Smooth muscle cell of the brain vasculature (primary cell): ENCODE results near the gene MAPK9.

Experiments
- DNase-seq: peaks from one replicate; pipeline ENCODE4 v3.0.0-alpha.2; 2012; ENCODE audit warnings: low read depth, low spot score

MAPK9 gene

GRCh38 chr5:180291943-180292831 lies at the start of gene MAPK9:
Gene MAPK9, minus strand, starts transcription at chr5:180292083. Its CDS starts 11,522 bp downstream, at chr5:180280561.
- DNase-seq: peak; percentile 29

DNA sequence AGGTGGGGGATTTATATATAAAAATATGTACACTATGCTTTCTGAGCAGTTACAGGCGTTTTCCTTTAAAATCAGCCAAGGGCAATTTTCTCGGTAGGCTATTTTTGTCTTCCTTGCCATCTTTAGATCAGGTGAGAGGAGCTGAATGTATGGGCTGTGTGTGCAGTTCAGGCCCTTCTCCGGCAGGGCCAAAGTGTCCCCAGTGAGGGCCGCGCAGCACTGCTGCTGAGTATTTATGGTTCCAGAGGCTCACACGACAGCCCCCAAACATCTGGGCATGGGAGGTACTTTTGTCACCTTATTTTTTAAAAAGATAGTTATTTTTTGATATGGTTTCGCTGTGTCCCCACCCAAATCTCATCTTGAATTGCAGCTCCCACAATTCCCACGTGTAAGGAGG lies 49.7 kb upstream of the MAPK9 start:
- no peak for DNase-seq

- no peak for DNase-seq
Measured at GRCh38 chr5:180340856-180341255, 49.0 kb upstream of the MAPK9 start.

DNA sequence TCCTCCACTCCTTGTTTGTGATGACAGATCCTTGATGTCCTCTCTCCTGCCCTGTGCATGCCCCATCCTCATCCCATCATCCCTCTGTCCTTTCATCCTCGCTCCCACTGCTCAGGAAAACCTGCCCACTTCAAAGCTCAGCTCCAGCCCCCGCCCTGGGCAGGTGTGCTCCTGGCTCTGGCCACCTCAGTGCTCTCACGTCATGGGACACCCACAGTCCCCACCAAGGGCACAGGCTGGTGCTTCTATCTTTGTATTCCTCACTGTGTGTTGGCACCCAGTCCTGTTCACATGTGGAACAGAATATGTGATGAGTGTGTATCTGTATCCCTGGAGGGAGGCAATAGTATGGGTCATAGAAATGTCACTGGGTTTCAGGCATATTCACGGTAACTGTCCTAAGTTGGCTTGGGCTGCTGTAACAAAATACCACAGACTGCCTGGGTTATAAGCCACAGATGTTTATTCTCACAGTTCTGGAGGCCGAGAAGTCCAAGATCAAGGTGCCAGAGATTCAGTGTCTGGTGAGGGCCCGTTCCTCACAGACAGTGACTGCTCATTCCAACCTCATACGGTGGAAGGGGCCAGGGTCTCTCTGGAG lies 47.8 kb upstream of the MAPK9 start:
- DNase-seq: no peak

GRCh38 chr5:180338001-180338707 lies 46.3 kb upstream of the MAPK9 start:
- no peak for DNase-seq

- DNase-seq: no peak
Measured at GRCh38 chr5:180336234-180337020, 44.5 kb upstream of the MAPK9 start.

DNA sequence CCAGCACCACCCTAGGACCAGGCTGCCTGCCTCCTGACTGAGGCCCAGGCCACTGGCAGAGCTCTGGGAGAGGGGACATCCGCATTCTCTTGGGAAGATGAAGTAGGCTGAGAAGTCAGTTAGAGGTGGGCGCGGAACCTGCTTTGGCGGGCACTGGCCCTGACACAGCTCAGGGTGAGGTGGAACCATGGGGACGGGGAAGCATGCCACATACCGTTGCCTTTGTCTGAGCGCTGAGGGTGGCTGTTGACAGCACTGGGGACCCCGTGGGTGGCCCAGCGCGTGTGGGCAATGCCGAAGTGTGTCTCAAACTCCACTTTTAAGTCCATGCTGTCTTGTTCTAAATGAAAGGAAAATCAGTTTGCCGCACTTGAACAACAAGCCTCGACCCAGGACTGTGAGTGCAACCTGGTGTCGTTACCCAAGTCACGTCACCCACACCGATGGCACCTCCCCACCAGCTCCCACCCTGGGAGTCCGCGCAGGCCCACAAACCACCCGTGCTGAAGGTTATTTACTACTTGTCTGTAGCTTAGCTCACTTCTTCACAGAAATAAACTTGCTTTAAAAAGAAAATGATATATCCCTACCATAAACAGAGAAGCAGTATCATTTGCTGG lies 43.8 kb upstream of the MAPK9 start:
- DNase-seq: no peak

- no peak for DNase-seq
Measured at GRCh38 chr5:180334751-180335613, 43.1 kb upstream of the MAPK9 start.

- DNase-seq: no peak
Measured at GRCh38 chr5:180334176-180334575, 42.3 kb upstream of the MAPK9 start.

GRCh38 chr5:180333661-180334060 lies 41.8 kb upstream of the MAPK9 start:
- DNase-seq: no peak

- no peak for DNase-seq
Measured at GRCh38 chr5:180332861-180333260, 41.0 kb upstream of the MAPK9 start.

- DNase-seq: no peak
Measured at GRCh38 chr5:180332051-180332517, 40.2 kb upstream of the MAPK9 start.

- no peak for DNase-seq
Measured at GRCh38 chr5:180331647-180331950, 39.7 kb upstream of the MAPK9 start.

GRCh38 chr5:180330810-180331646 lies 39.1 kb upstream of the MAPK9 start:
- DNase-seq: no peak

GRCh38 chr5:180330270-180330648 lies 38.4 kb upstream of the MAPK9 start:
- no peak for DNase-seq

- DNase-seq: no peak
Measured at GRCh38 chr5:180329606-180330269, 37.9 kb upstream of the MAPK9 start.

DNA sequence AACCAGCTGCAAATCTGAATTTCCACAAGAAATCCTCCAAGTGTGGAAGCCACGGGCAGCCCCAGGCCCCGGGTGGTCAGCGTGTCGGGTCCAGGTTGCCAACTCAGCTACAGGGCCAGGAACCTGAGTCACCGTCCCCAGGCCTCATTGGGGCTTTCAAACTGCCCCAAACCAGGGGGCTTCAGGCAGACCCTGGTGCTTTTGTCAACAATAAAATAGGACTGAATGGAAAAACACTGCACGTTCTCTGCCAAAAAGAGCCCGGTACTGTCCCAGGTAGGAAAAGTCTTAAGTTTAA lies 37.2 kb upstream of the MAPK9 start:
- no peak for DNase-seq

DNA sequence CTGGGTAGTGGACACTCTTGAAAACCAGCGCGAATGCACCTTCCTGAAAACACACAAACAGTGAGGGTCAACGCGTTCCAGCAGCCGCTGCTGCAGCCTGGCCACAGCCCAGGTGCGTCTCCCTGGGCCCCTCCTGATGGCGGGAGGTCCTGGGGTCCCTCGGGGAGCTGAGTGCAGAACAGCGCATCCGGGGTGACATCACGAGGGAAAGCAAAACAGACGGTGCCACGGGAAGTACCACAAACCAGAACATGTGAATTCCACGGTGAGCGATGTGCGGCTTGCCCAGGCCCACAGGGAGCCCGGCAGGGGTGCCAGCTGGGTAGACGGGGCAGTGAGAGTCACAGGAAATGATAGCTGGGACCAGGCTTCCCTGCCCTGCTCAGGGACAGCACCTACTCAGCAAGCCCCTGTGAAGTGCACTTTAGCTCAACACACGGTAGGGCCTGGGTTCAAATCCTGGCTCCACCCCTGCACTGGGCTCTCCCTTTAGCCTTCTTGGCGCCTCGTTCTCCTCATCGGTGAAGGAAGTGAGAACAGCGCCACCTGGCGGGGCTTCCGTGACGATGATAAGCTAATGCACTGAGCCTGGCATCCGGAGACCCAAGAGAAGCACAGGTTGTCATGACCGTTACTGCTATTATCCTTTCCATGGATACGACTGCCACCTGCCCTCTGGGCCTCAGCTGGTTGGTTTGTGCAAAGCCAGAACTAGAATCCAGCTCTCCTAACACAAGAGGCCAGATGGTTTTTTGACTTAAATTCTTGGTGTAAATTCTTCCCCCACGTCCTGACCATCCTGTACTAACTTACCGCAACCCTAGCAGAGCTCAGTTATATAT lies 36.6 kb upstream of the MAPK9 start:
- no peak for DNase-seq
